Neural cell (in vitro differentiated cells): Measurements from ENCODE around the gene OBP2A.

Experiments used
- EP300 ChIP-seq: fragments of 450-650 bp; conservative IDR thresholded peaks from 2 replicates; pipeline ENCODE4 v1.6.1; 2014; ENCODE audit warnings: antibody characterized with exemption, mild to moderate bottlenecking, moderate library complexity; ENCODE audit not compliant: poor library complexity, severe bottlenecking
- EZH2 ChIP-seq: fragments of 200-600, 300-800 bp; shearing (Covaris generic), sonication (generic); IDR thresholded peaks from 2 replicates; pipeline ENCODE4 v1.6.1; 2014; ENCODE audit warnings: antibody characterized with exemption, low read length, borderline replicate concordance, mild to moderate bottlenecking; ENCODE audit not compliant: insufficient read depth, poor library complexity, severe bottlenecking
- RAD21 ChIP-seq: fragments of 450-650 bp; conservative IDR thresholded peaks from 2 replicates; pipeline ENCODE4 v1.6.1; 2014; ENCODE audit warnings: antibody characterized with exemption, mild to moderate bottlenecking, moderate library complexity
- TAF1 ChIP-seq: IDR thresholded peaks from 2 replicates; pipeline ENCODE4 v1.6.1; 2012; ENCODE audit warnings: low read depth
- TF ChIP-seq, protein P1 (sequence below): fragments of 450-650 bp; IDR thresholded peaks from 2 replicates; pipeline ENCODE4 v1.5.1; 2014; ENCODE audit warnings: antibody characterized with exemption, mild to moderate bottlenecking, moderate library complexity; ENCODE audit not compliant: poor library complexity, severe bottlenecking

DNA sequence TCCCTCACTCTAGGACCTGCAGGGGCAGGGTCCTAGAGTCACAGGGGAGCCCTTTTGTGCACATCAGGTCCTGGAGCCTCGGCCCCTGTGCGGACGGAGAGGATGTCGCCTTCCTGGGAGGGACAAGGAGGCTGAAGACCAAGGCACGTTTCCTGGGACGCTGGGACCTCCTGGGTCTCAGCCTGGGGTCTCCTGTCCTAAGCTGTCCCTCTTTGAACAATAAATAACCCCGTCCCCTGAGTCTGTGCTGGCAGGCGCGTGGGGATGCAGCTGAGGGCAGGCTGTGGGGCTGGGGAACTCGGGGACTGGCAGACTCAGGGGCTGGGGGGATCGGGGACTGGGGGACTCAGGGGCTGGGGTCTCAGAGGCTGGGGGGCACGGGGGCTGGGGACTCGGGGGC lies 46.7 kb downstream of the OBP2A start:
- TF ChIP-seq RAD21 = no peak
- TF ChIP-seq, protein P1, sequence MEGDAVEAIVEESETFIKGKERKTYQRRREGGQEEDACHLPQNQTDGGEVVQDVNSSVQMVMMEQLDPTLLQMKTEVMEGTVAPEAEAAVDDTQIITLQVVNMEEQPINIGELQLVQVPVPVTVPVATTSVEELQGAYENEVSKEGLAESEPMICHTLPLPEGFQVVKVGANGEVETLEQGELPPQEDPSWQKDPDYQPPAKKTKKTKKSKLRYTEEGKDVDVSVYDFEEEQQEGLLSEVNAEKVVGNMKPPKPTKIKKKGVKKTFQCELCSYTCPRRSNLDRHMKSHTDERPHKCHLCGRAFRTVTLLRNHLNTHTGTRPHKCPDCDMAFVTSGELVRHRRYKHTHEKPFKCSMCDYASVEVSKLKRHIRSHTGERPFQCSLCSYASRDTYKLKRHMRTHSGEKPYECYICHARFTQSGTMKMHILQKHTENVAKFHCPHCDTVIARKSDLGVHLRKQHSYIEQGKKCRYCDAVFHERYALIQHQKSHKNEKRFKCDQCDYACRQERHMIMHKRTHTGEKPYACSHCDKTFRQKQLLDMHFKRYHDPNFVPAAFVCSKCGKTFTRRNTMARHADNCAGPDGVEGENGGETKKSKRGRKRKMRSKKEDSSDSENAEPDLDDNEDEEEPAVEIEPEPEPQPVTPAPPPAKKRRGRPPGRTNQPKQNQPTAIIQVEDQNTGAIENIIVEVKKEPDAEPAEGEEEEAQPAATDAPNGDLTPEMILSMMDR = no peak
- TF ChIP-seq TAF1 = no peak
- TF ChIP-seq EZH2 = no peak
- TF ChIP-seq EP300 = no peak
